Mucosa of rectum (tissue), 2 donors: ENCODE measurements around the gene FOXD4L6.
"Not testable (repeated sequence)": the region's sequence is repeated elsewhere in the genome, so short reads cannot be mapped to it uniquely, and the experiment has no call there.

Experiments
- H3K27ac ChIP-seq, 2 donors: one replicate each; pipeline ENCODE4 v1.7.0; 2013; ENCODE audit warnings: inconsistent platforms in 2 of 2, low read depth in 2 of 2, low read length in 2 of 2
- H3K27me3 ChIP-seq, 2 donors: one replicate each; pipeline ENCODE4 v1.7.0; 2013; ENCODE audit warnings: low read length in 2 of 2; ENCODE audit not compliant: control insufficient read depth in 2 of 2, insufficient read depth in 2 of 2
- H3K36me3 ChIP-seq, 2 donors: one replicate each; pipeline ENCODE4 v1.7.0; 2013; ENCODE audit warnings: low read length in 2 of 2; ENCODE audit not compliant: control insufficient read depth in 2 of 2, insufficient read depth in 2 of 2
- H3K4me1 ChIP-seq, 2 donors: one replicate each; pipeline ENCODE4 v1.7.0; 2013; ENCODE audit warnings: low read length in 2 of 2, mild to moderate bottlenecking in 1 of 2; ENCODE audit not compliant: control insufficient read depth in 2 of 2, insufficient read depth in 2 of 2
- H3K4me3 ChIP-seq, 2 donors: one replicate each; pipeline ENCODE4 v1.7.0; 2013; ENCODE audit warnings: low read length in 2 of 2
- H3K9ac ChIP-seq, 2 donors: one replicate each; pipeline ENCODE4 v1.7.0; 2013; ENCODE audit warnings: low read length in 2 of 2, low read depth in 1 of 2, mild to moderate bottlenecking in 1 of 2
- H3K9me3 ChIP-seq, 2 donors: one replicate each; pipeline ENCODE4 v1.7.0; 2013; ENCODE audit warnings: low read length in 2 of 2; ENCODE audit not compliant: control insufficient read depth in 2 of 2
- donor health status: healthy.
- donor health status: Normal muscosa, but diverticular disease.

FOXD4L6 gene

DNA sequence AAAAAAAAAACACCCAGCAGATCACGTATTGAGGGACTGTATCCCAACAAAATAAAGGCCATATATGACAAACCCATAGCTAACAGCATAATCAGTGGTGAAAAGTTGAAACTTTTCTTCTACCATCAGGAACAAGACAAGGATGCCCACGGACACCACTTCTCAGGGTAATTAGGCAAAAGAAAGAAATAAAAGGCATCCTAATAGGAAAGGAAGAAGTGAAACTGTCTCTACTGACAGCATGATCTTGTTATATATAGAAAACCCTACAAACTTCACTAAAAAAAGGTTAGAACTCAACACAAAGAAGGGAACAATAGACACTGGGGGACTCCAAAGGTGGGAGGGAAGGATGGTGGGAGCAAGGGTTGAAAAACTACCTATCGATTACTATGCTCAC is 42.3 kb downstream of the FOXD4L6 start:
- not testable (repeated sequence) for H3K4me3 ChIP-seq, H3K4me1 ChIP-seq, H3K9ac ChIP-seq, H3K27me3 ChIP-seq, H3K27ac ChIP-seq, H3K36me3 ChIP-seq, H3K9me3 ChIP-seq

DNA sequence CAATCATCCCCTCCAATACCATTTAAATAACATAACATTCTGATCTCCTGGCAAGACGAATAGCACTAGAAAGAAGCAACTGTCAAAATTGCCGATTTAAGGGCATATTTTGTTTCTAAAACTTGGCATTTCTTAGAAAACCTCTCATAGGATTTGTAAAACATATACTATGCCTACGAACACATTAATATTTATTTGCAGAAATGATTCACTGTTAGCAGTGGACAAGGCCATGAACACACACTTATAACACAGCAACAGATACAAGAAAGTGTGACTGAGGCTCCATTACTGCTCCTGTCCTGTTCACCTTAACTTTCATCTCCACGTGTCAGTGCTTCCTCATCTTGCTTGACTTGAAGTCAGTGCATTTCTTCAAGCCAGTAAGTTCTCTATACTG is 46.1 kb downstream of the FOXD4L6 start:
- H3K4me3 ChIP-seq, H3K27ac ChIP-seq, H3K27me3 ChIP-seq, H3K9ac ChIP-seq, H3K36me3 ChIP-seq, H3K9me3 ChIP-seq, H3K4me1 ChIP-seq: not testable (repeated sequence)

DNA sequence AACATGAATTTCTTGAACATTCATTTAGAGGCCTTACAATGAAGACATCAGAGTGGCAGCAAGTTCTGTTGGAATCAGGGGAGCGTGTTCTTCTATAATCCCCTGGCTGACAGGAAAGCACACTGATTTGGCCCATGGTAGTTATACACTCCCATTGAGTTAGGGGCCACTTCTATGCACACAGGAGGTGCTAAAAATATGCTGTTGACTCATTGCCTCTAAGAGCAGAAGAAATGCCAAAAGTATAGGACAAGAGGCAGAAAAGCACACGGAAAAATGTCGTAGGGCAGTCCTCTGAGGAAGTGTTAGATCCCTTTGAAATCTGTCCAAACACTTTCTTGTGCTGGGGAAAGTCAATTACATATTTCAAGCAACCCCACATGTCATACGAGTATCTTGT is 49.0 kb downstream of the FOXD4L6 start:
- H3K27ac ChIP-seq, H3K9ac ChIP-seq, H3K4me3 ChIP-seq, H3K9me3 ChIP-seq, H3K4me1 ChIP-seq, H3K36me3 ChIP-seq, H3K27me3 ChIP-seq: not testable (repeated sequence)

DNA sequence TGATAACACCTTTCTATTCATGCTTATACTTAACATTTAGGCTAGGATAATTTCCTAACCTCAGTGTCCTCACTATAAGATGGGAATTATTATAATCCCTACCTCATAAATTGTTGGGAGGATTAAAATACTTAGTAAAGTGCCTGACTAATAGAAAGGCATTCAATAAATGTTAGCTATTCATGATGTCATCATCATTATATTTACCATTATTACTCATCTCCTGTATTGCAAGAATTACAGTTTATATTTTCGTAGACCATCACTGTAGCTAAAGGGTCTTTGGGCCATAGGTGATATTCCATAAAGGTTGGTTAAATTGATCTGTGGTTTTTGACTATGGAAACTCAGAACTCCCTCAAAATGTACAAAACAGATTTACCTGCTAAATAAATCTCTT is 50.9 kb downstream of the FOXD4L6 start:
- not testable (repeated sequence) for H3K4me3 ChIP-seq, H3K9me3 ChIP-seq, H3K36me3 ChIP-seq, H3K4me1 ChIP-seq, H3K27me3 ChIP-seq, H3K27ac ChIP-seq, H3K9ac ChIP-seq
